ENCODE results near the gene ARHGEF10L. TPM values are rescaled to one million over a fixed set of nuclear protein-coding genes. Genes with fewer than 3 reads are reported as not detected.
"Not testable (repeated sequence)": the region's sequence is repeated elsewhere in the genome, so short reads cannot be mapped to it uniquely, and the experiment has no call there.

ARHGEF10L gene
- total RNA-seq, 1 donor from 2014 or later = 55.6 TPM

- intact Hi-C loops (cut with DNase I) = no loop called here
- no peak for DNase-seq
- ATAC-seq (ENCODE audit: poor library complexity) = no peak
Observed at GRCh38 chr1:17731460-17731859, 192.0 kb downstream of the ARHGEF10L start.

GRCh38 chr1:17732475-17732874 lies 193.0 kb downstream of the ARHGEF10L start:
- DNase-seq = no peak
- intact Hi-C loops (cut with DNase I) = no loop called here
- no peak for ATAC-seq (ENCODE audit: poor library complexity)

- ATAC-seq (ENCODE audit: poor library complexity) (no peak), DNase-seq (no peak)
- intact Hi-C loops (cut with DNase I) = no loop called here
Observed at GRCh38 chr1:17733661-17734060, 194.2 kb downstream of the ARHGEF10L start.

GRCh38 chr1:17734609-17735008 lies 195.1 kb downstream of the ARHGEF10L start:
- ATAC-seq (ENCODE audit: poor library complexity) (no peak), DNase-seq (no peak)
- intact Hi-C loops (cut with DNase I) = no loop called here

- no peak for DNase-seq
- no peak for ATAC-seq (ENCODE audit: poor library complexity)
- intact Hi-C loops (cut with DNase I) = no loop called here
Observed at GRCh38 chr1:17735348-17735747, 195.8 kb downstream of the ARHGEF10L start.

GRCh38 chr1:17735793-17736192 lies 196.3 kb downstream of the ARHGEF10L start:
- no peak for ATAC-seq (ENCODE audit: poor library complexity)
- intact Hi-C loops (cut with DNase I) = no loop called here
- no peak for DNase-seq

GRCh38 chr1:17736625-17737024 lies 197.1 kb downstream of the ARHGEF10L start:
- intact Hi-C loops (cut with DNase I) = no loop called here
- no peak for ATAC-seq (ENCODE audit: poor library complexity)
- DNase-seq = no peak

GRCh38 chr1:17739050-17739449 lies 199.6 kb downstream of the ARHGEF10L start:
- DNase-seq = no peak
- intact Hi-C loops (cut with DNase I) = no loop called here
- ATAC-seq (ENCODE audit: poor library complexity) = no peak

GRCh38 chr1:17741052-17741451 lies 201.6 kb downstream of the ARHGEF10L start:
- ATAC-seq (ENCODE audit: poor library complexity) = no peak
- DNase-seq = no peak
- intact Hi-C loops (cut with DNase I) = no loop called here

GRCh38 chr1:17742583-17742982 lies 203.1 kb downstream of the ARHGEF10L start:
- intact Hi-C loops (cut with DNase I) = no loop called here
- no peak for DNase-seq
- peak; percentile 55 for ATAC-seq (ENCODE audit: poor library complexity)

- intact Hi-C loops (cut with DNase I) = no loop called here
- ATAC-seq (ENCODE audit: poor library complexity) (no peak), DNase-seq (no peak)
Observed at GRCh38 chr1:17743008-17743647, 203.6 kb downstream of the ARHGEF10L start.

GRCh38 chr1:17743925-17744324 lies 204.4 kb downstream of the ARHGEF10L start:
- DNase-seq (no peak), ATAC-seq (ENCODE audit: poor library complexity) (no peak)
- intact Hi-C loops (cut with DNase I) = no loop called here

- intact Hi-C loops (cut with DNase I) = no loop called here
- no peak for ATAC-seq (ENCODE audit: poor library complexity)
- no peak for DNase-seq
Observed at GRCh38 chr1:17744666-17745478, 205.4 kb downstream of the ARHGEF10L start.

- no peak for DNase-seq
- intact Hi-C loops (cut with DNase I) = no loop called here
- no peak for ATAC-seq (ENCODE audit: poor library complexity)
Observed at GRCh38 chr1:17745479-17745955, 206.0 kb downstream of the ARHGEF10L start.

GRCh38 chr1:17746281-17746680 lies 206.8 kb downstream of the ARHGEF10L start:
- intact Hi-C loops (cut with DNase I); DNase-seq; ATAC-seq (ENCODE audit: poor library complexity): not testable (repeated sequence)

GRCh38 chr1:17746920-17747319 lies 207.4 kb downstream of the ARHGEF10L start:
- ATAC-seq (ENCODE audit: poor library complexity) = no peak
- no peak for DNase-seq
- intact Hi-C loops (cut with DNase I) = no loop called here
